Raji (cell line): ENCODE results near the gene CASTOR2.

Experiments used
- POLR2A ChIP-seq: IDR thresholded peaks from 2 replicates; pipeline ENCODE4 v1.6.1; 2011; ENCODE audit warnings: low read depth, low read length, control low read depth; ENCODE audit not compliant: insufficient read depth

The CASTOR2 gene

GRCh38 chr7:75042831-75043703 lies 78.6 kb downstream of the CASTOR2 start:
- no peak for TF ChIP-seq POLR2A

GRCh38 chr7:75045881-75046280 lies 81.4 kb downstream of the CASTOR2 start:
- no peak for TF ChIP-seq POLR2A

GRCh38 chr7:75048435-75049379 lies 84.2 kb downstream of the CASTOR2 start:
- no peak for TF ChIP-seq POLR2A

- TF ChIP-seq POLR2A: no peak
Measured at GRCh38 chr7:75049817-75050216, 85.3 kb downstream of the CASTOR2 start.

- TF ChIP-seq POLR2A: no peak
Measured at GRCh38 chr7:75050501-75050900, 86.0 kb downstream of the CASTOR2 start.

GRCh38 chr7:75054744-75055143 lies 90.2 kb downstream of the CASTOR2 start:
- TF ChIP-seq POLR2A: no peak

GRCh38 chr7:75055155-75055554 lies 90.7 kb downstream of the CASTOR2 start:
- TF ChIP-seq POLR2A: no peak

- TF ChIP-seq POLR2A: no peak
Measured at GRCh38 chr7:75055830-75056772, 91.6 kb downstream of the CASTOR2 start.

GRCh38 chr7:75058406-75058805 lies 93.9 kb downstream of the CASTOR2 start:
- TF ChIP-seq POLR2A: no peak

GRCh38 chr7:75064291-75064690 lies 99.8 kb downstream of the CASTOR2 start:
- TF ChIP-seq POLR2A: no peak

- TF ChIP-seq POLR2A: no peak
Measured at GRCh38 chr7:75064801-75065200, 100.3 kb downstream of the CASTOR2 start.

- no peak for TF ChIP-seq POLR2A
Measured at GRCh38 chr7:75066521-75066920, 102.0 kb downstream of the CASTOR2 start.

- no peak for TF ChIP-seq POLR2A
Measured at GRCh38 chr7:75072981-75073283, 108.4 kb downstream of the CASTOR2 start.
